Small intestine (tissue), 7 donors: Measurements from ENCODE around the gene CROT. TPM values are rescaled to one million over a fixed set of nuclear protein-coding genes. Genes with fewer than 3 reads are reported as not detected.

Source experiments
- DNase-seq, 2 donors: peaks; one replicate each; pipeline versions ENCODE4 v3.0.0 to v3.0.0-alpha.2; 2013
- FAIRE-seq: peaks from 2 replicates; lab custom pipeline; 2012; peaks lifted over from hg19 to GRCh38; lab: Jason Lieb, UNC
- H3K27ac ChIP-seq, 3 donors: one replicate each; pipeline ENCODE4 v1.5.1; 2013; ENCODE audit warnings: low read length in 2 of 3, mild to moderate bottlenecking in 2 of 3, control low read depth in 1 of 3, inconsistent platforms in 1 of 3, low read depth in 1 of 3, moderate library complexity in 1 of 3
- H3K27me3 ChIP-seq, 3 donors: one replicate each; pipeline ENCODE4 v1.6.1; 2013; ENCODE audit warnings: low read length in 3 of 3, inconsistent platforms in 1 of 3; ENCODE audit not compliant: control insufficient read depth in 3 of 3, insufficient read depth in 3 of 3
- H3K36me3 ChIP-seq, 3 donors: one replicate each; pipeline ENCODE4 v1.6.1; 2013; ENCODE audit warnings: low read length in 3 of 3, inconsistent platforms in 1 of 3, low read depth in 1 of 3, mild to moderate bottlenecking in 1 of 3, moderate library complexity in 1 of 3; ENCODE audit not compliant: control insufficient read depth in 3 of 3, insufficient read depth in 2 of 3
- H3K4me1 ChIP-seq, 3 donors: one replicate each; pipeline ENCODE4 v1.6.1; 2013; ENCODE audit warnings: low read length in 2 of 3, inconsistent platforms in 1 of 3, low read depth in 1 of 3, mild to moderate bottlenecking in 1 of 3, moderate library complexity in 1 of 3; ENCODE audit not compliant: control insufficient read depth in 3 of 3, insufficient read depth in 2 of 3
- H3K4me3 ChIP-seq, 3 donors: one replicate each; pipeline ENCODE4 v1.5.1; 2013; ENCODE audit warnings: low read length in 3 of 3, control low read depth in 1 of 3, inconsistent platforms in 1 of 3, low read depth in 1 of 3, mild to moderate bottlenecking in 1 of 3, moderate library complexity in 1 of 3
- H3K9me3 ChIP-seq, 2 donors: one replicate each; pipeline ENCODE4 v1.6.1; 2013; ENCODE audit warnings: low read depth in 1 of 2, low read length in 1 of 2; ENCODE audit not compliant: control insufficient read depth in 2 of 2, insufficient read depth in 1 of 2
- WGBS, 3 donors: extraction: QIAGEN DNeasy Blood & Tissue Kit; methylation state at CpG; one replicate each; pipeline ENCODE4 v1.1.7; 2013; 5-methylcytosine and 5-hydroxymethylcytosine counted together
- polyA plus RNA-seq, 4 donors: library from polyadenylated mRNA; stranded (reverse) in 3 of 4; unstranded in 1 of 4; fragments of 200-250 nt in 3 of 4; fragments of 120-200 nt in 1 of 4; gene quantifications; one replicate each; pipeline versions ENCODE4 v1.2.1 to v1.2.3, GENCODE V29; 2013
- donor health status: healthy with polysubstance abuse.
- donor health status: control.
- donor health status: control.
- donor health status: Bipolar disorder and iron deficiency.
- donor health status: healthy.

CROT gene
- polyA plus RNA-seq, 4 donors, result 13.1 to 57.5 (median 38.7) TPM

- H3K27ac ChIP-seq, result peak overlapping the region in 2 of 3 donors; percentile 37 to 86
- H3K36me3 ChIP-seq, result peaks cover 0 to 14% (median 5%) of the 10 kb centered on the region in 3 donors
- FAIRE-seq (no peak), DNase-seq (peak; percentile 51 to 54)
- H3K9me3 ChIP-seq, result peaks cover 2 to 38% of the 10 kb centered on the region in 2 donors
- no peak overlapping the region for H3K4me3 ChIP-seq
- H3K4me1 ChIP-seq, result peaks cover 0 to 24% (median 0%) of the 10 kb centered on the region in 3 donors
- WGBS, 3 donors, result 22 to 71% (median 35%) methylated on average over 5 of the region's 5 CpGs
- no peaks in the 10 kb centered on the region for H3K27me3 ChIP-seq
Observed at GRCh38 chr7:87331687-87332252, 13.7 kb upstream of the CROT start.

GRCh38 chr7:87332321-87332720 lies 13.1 kb upstream of the CROT start:
- peak overlapping the region in 1 of 3 donors; percentile 86 for H3K27ac ChIP-seq
- H3K4me3 ChIP-seq, result no peak overlapping the region
- peaks cover 0 to 32% of the 10 kb centered on the region in 2 donors for H3K9me3 ChIP-seq
- 17 to 57% (median 36%) methylated on average over 2 of the region's 2 CpGs for WGBS, 3 donors
- H3K4me1 ChIP-seq, result peaks cover 0 to 29% (median 0%) of the 10 kb centered on the region in 3 donors
- DNase-seq (peak; percentile 56 to 69), FAIRE-seq (peak; percentile 51)
- H3K36me3 ChIP-seq, result peaks cover 0 to 14% (median 5%) of the 10 kb centered on the region in 3 donors
- no peaks in the 10 kb centered on the region for H3K27me3 ChIP-seq

- DNase-seq, result peak; percentile 28 to 37
- FAIRE-seq, result no peak
- Histone ChIP-seq H3K36me3 (peaks cover 0 to 10% (median 0%) of the 10 kb centered on the region in 3 donors), H3K27ac (peak overlapping the region in 1 of 3 donors; percentile 7), H3K27me3 (no peaks in the 10 kb centered on the region), H3K4me1 (peaks cover 0 to 38% (median 0%) of the 10 kb centered on the region in 3 donors), H3K4me3 (no peak overlapping the region), H3K9me3 (peaks cover 0 to 4% of the 10 kb centered on the region in 2 donors)
- WGBS, 3 donors, result 75 to 83% (median 79%) methylated on average over 4 of the region's 4 CpGs
Observed at GRCh38 chr7:87336136-87336535, 9.3 kb upstream of the CROT start.

- peaks cover 0 to 32% (median 0%) of the 10 kb centered on the region in 3 donors for H3K4me1 ChIP-seq
- H3K4me3 ChIP-seq, result no peak overlapping the region
- H3K27ac ChIP-seq, result no peak overlapping the region
- H3K27me3 ChIP-seq, result no peaks in the 10 kb centered on the region
- DNase-seq (peak; percentile 56 to 64), FAIRE-seq (no peak)
- WGBS, 3 donors, result 54 to 75% (median 58%) methylated on average over 2 of the region's 2 CpGs
- H3K36me3 ChIP-seq, result peaks cover 0 to 12% (median 0%) of the 10 kb centered on the region in 3 donors
- peaks cover 0 to 4% of the 10 kb centered on the region in 2 donors for H3K9me3 ChIP-seq
Observed at GRCh38 chr7:87337331-87337730, 8.1 kb upstream of the CROT start.

GRCh38 chr7:87339373-87339897 lies 6.0 kb upstream of the CROT start:
- peaks cover 0 to under 1% of the 10 kb centered on the region in 2 donors for H3K9me3 ChIP-seq
- WGBS, 3 donors, result 50 to 57% (median 53%) methylated on average over 2 of the region's 2 CpGs
- peak overlapping the region in 1 of 3 donors; percentile 75 for H3K27ac ChIP-seq
- peaks cover 0 to 10% (median 0%) of the 10 kb centered on the region in 3 donors for H3K36me3 ChIP-seq
- no peaks in the 10 kb centered on the region for H3K27me3 ChIP-seq
- peak in 1 of 2 donors; percentile 66 for DNase-seq
- peaks cover 0 to 28% (median 0%) of the 10 kb centered on the region in 3 donors for H3K4me1 ChIP-seq
- H3K4me3 ChIP-seq, result no peak overlapping the region
- no peak for FAIRE-seq

GRCh38 chr7:87341441-87341840 lies 4.0 kb upstream of the CROT start:
- Histone ChIP-seq H3K27me3 (no peaks in the 10 kb centered on the region), H3K27ac (no peak overlapping the region), H3K36me3 (peaks cover 0 to 9% (median 0%) of the 10 kb centered on the region in 3 donors), H3K4me3 (no peak overlapping the region), H3K4me1 (peaks cover 0 to 25% (median 0%) of the 10 kb centered on the region in 3 donors), H3K9me3 (no peaks in the 10 kb centered on the region)
- no peak for DNase-seq
- no peak for FAIRE-seq
- WGBS, 3 donors, result 91 to 98% (median 97%) methylated on average over 2 of the region's 2 CpGs

GRCh38 chr7:87342231-87342630 lies 3.2 kb upstream of the CROT start:
- DNase-seq (no peak), FAIRE-seq (no peak)
- no peak overlapping the region for H3K27ac ChIP-seq
- H3K27me3 ChIP-seq, result no peaks in the 10 kb centered on the region
- no peaks in the 10 kb centered on the region for H3K9me3 ChIP-seq
- H3K4me1 ChIP-seq, result peaks cover 0 to 18% (median 0%) of the 10 kb centered on the region in 3 donors
- no peak overlapping the region for H3K4me3 ChIP-seq
- peaks cover 0 to 9% (median 0%) of the 10 kb centered on the region in 3 donors for H3K36me3 ChIP-seq
- WGBS, 3 donors, result 52 to 87% (median 61%) methylated on average over 3 of the region's 3 CpGs

GRCh38 chr7:87344446-87344845 lies 1.0 kb upstream of the CROT start:
- peak in 1 of 2 donors; percentile 15 for DNase-seq
- H3K27ac ChIP-seq, result peak overlapping the region in 2 of 3 donors; percentile 83 to 93
- 12 to 18% (median 18%) methylated on average over 2 of the region's 2 CpGs for WGBS, 3 donors
- peak overlapping the region in 2 of 3 donors; percentile 73 to 85 for H3K4me3 ChIP-seq
- peaks cover 0 to 9% (median under 1%) of the 10 kb centered on the region in 3 donors for H3K36me3 ChIP-seq
- no peaks in the 10 kb centered on the region for H3K9me3 ChIP-seq
- FAIRE-seq, result no peak
- H3K4me1 ChIP-seq, result peaks cover 0 to 15% (median 3%) of the 10 kb centered on the region in 3 donors
- H3K27me3 ChIP-seq, result no peaks in the 10 kb centered on the region
